Heart right ventricle (tissue), 16 donors: ENCODE results near the gene SNX8. TPM values are rescaled to one million over a fixed set of nuclear protein-coding genes. Genes with fewer than 3 reads are reported as not detected.

Experiments used
- ATAC-seq, 8 donors: fragments of 200-7000 bp; cut with Tn5 transposase; one replicate each; pipeline ENCODE4 v1.9.1; 2020; ENCODE audit warnings: mild to moderate bottlenecking in 8 of 8, moderate library complexity in 8 of 8, moderate number of reproducible peaks in 1 of 8
- DNase-seq, 2 donors: peaks; one replicate each; pipeline ENCODE4 v3.0.0-alpha.2; 2020
- H3K27ac ChIP-seq, 10 donors: fragments of 200-600 bp; sonication (generic) in 2 of 10; one replicate each; pipeline versions ENCODE4 v1.5.0 to v1.8.0; 2020 to 2022; ENCODE audit warnings: mild to moderate bottlenecking in 3 of 10
- H3K27me3 ChIP-seq, 7 donors: fragments of 200-600 bp; one replicate each; pipeline ENCODE4 v1.8.0; 2021 to 2022; ENCODE audit warnings: mild to moderate bottlenecking in 2 of 7
- H3K36me3 ChIP-seq, 9 donors: fragments of 200-600 bp; sonication (generic) in 1 of 9; one replicate each; pipeline versions ENCODE4 v1.5.0 to v1.8.0; 2020 to 2022; ENCODE audit warnings: mild to moderate bottlenecking in 2 of 9
- H3K4me1 ChIP-seq, 9 donors: fragments of 200-600 bp; sonication (generic) in 1 of 9; one replicate each; pipeline versions ENCODE4 v1.5.0 to v1.8.0; 2020 to 2022; ENCODE audit warnings: mild to moderate bottlenecking in 4 of 9
- H3K4me3 ChIP-seq, 10 donors: fragments of 200-600 bp; sonication (generic) in 2 of 10; one replicate each; pipeline versions ENCODE4 v1.5.0 to v1.8.0; 2020 to 2022; ENCODE audit warnings: mild to moderate bottlenecking in 7 of 10, moderate library complexity in 2 of 10
- H3K9me3 ChIP-seq, 11 donors: fragments of 200-600 bp in 10 of 11; sonication (generic) in 2 of 11; one replicate each; pipeline versions ENCODE4 v1.5.0 to v1.8.0; 2013 to 2022; ENCODE audit warnings: mild to moderate bottlenecking in 2 of 11, control low read depth in 1 of 11, moderate library complexity in 1 of 11
- WGBS, 2 donors: extraction: QIAGEN DNeasy Blood & Tissue Kit; methylation state at CpG; one replicate each; pipeline ENCODE4 v1.1.7; 2013; ENCODE audit warnings: inconsistent platforms in 1 of 2; 5-methylcytosine and 5-hydroxymethylcytosine counted together
- intact Hi-C, 10 donors: fragments of 100-400 bp; cut with DNase I; formaldehyde crosslinking; loops; one replicate each; pipeline versions ENCODE4 v1.11.1 to v1.14.2; 2022
- polyA plus RNA-seq, 2 donors: library from polyadenylated mRNA; stranded (reverse); fragments of 200-250 nt; gene quantifications; one replicate each; pipeline ENCODE4 v1.2.3, GENCODE V29; 2013
- total RNA-seq, 10 donors: library from RNA; stranded (reverse); fragmentation: NEBNext Ultra II Directional in 3 of 10; extraction: Animal tissue kit (Norgen Biotek cat#: 25700) in 3 of 10; gene quantifications; one replicate each; pipeline versions ENCODE4 v1.2.1 to v1.2.4, GENCODE V29; 2021 to 2023
- TF ChIP-seq, protein P1 (sequence below), 9 donors: fragments of 200-600 bp; sonication (generic) in 2 of 9; IDR thresholded peaks; one replicate each; pipeline versions ENCODE4 v1.5.0 to v1.8.0; 2021 to 2022; ENCODE audit warnings: antibody characterized with exemption in 9 of 9, mild to moderate bottlenecking in 5 of 9, moderate library complexity in 1 of 9
- donor health status: Arrhythmogenic right ventricular cardiomyopathy.
- donor health status: ischemic (EF 13 %, LVEDD 7.1; RV severe dilation, severe dysfunction).
- donor health status: healthy with polysubstance abuse.
- donor health status: DM: no; HTN: yes; CAD: no.
- donor health status: DM: no; HTN: no; CAD: no.
- donor health status: ischemic (EF 25% LVEDD 6.9; RV normal size, moderate dysfunction).
- donor health status: ischemic (EF 25% LVEDD 5.7; RV mildly dilated, moderate dysfunction).
- donor health status: healthy.
- donor health status: DM: yes; HTN: yes; CAD: no.
- donor health status: Ischemic cardiomyopathy.
- donor health status: ischemic (EF 35%, LVEDD 5.7; RV mildly dilated, moderate dysfunction).
- donor health status: nonischemic (EF 11% LVEDD 7.7; RV severe dilation, severe dysfunction).
- donor health status: DM: yes; HTN: yes; CAD: no.
- donor health status: PGD.
- donor health status: ischemic (EF 29% LVEDD 5.4; RV normal size, mild dysfunction).
- donor health status: nonischemic (EF 23%, LVEDD 6.1; RV moderate dilation, normal function).

Gene SNX8
- total and polyA plus RNA-seq, 12 donors: 14.7 to 31.8 (median 20.4) TPM

DNA sequence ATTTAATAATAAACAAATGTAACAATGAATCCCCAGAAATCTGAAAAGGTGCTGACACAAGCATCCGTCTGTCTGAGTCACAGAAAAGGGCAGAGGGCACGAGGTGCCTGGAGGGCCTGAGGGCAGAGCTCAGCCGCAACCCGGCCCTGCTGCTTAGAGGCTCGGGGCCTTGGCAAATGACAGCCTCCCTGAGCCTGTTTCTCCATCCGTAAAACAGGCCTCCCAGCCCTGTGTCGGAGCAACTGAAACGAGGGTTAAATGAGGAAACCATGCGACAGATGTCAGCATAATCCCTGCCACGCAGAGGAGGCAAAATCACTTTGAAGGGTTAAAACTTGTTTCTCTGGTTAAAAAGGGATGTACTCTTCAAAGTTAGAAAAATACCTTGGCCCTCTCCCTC, 47.3 kb downstream of the SNX8 start:
- no peaks in the 10 kb centered on the region for H3K27me3 ChIP-seq
- H3K27ac ChIP-seq: no peak overlapping the region
- 74 to 82% methylated on average over 10 of the region's 10 CpGs for WGBS, 2 donors
- H3K4me3 ChIP-seq: no peak overlapping the region
- H3K4me1 ChIP-seq: peaks cover 0 to 26% (median 5%) of the 10 kb centered on the region in 9 donors
- H3K36me3 ChIP-seq: peaks cover 0 to 60% (median 19%) of the 10 kb centered on the region in 9 donors
- TF ChIP-seq, protein P1, sequence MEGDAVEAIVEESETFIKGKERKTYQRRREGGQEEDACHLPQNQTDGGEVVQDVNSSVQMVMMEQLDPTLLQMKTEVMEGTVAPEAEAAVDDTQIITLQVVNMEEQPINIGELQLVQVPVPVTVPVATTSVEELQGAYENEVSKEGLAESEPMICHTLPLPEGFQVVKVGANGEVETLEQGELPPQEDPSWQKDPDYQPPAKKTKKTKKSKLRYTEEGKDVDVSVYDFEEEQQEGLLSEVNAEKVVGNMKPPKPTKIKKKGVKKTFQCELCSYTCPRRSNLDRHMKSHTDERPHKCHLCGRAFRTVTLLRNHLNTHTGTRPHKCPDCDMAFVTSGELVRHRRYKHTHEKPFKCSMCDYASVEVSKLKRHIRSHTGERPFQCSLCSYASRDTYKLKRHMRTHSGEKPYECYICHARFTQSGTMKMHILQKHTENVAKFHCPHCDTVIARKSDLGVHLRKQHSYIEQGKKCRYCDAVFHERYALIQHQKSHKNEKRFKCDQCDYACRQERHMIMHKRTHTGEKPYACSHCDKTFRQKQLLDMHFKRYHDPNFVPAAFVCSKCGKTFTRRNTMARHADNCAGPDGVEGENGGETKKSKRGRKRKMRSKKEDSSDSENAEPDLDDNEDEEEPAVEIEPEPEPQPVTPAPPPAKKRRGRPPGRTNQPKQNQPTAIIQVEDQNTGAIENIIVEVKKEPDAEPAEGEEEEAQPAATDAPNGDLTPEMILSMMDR (IDR thresholded peaks at IDR 0.05): no peak
- DNase-seq: no peak
- H3K9me3 ChIP-seq: no peaks in the 10 kb centered on the region
- no peak for ATAC-seq
- intact Hi-C loops: no loop called here

DNA sequence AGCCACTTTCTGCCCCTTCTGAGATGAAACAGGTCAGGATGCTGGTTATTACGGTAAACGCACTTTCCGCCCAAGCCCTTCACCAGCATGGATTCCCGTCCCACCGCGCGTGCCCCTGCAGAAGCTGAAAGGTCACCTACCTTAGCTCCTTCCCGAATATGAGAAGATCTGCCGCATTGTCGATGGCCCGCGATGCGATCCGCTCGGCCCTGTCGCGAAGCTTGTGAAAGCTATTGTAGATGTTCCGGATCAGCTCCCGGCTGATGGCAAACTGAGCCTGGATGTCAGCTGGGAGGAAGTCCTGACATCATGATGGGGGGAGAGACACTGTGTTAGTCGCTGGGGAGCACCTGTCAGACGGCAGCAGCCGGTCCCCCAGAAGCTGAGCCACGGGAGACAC, 50.1 kb downstream of the SNX8 start:
- no peak overlapping the region for H3K27ac ChIP-seq
- H3K36me3 ChIP-seq: peaks cover 0 to 48% (median 12%) of the 10 kb centered on the region in 9 donors
- ATAC-seq: no peak
- intact Hi-C loops: no loop called here
- no peak overlapping the region for H3K4me3 ChIP-seq
- TF ChIP-seq, protein P1 (IDR thresholded peaks at IDR 0.05): no peak
- no peak for DNase-seq
- WGBS, 2 donors: 96 to 99% methylated on average over 23 of the region's 23 CpGs
- H3K9me3 ChIP-seq: no peaks in the 10 kb centered on the region
- H3K4me1 ChIP-seq: peaks cover 0 to 10% (median 0%) of the 10 kb centered on the region in 9 donors
- H3K27me3 ChIP-seq: no peaks in the 10 kb centered on the region

DNA sequence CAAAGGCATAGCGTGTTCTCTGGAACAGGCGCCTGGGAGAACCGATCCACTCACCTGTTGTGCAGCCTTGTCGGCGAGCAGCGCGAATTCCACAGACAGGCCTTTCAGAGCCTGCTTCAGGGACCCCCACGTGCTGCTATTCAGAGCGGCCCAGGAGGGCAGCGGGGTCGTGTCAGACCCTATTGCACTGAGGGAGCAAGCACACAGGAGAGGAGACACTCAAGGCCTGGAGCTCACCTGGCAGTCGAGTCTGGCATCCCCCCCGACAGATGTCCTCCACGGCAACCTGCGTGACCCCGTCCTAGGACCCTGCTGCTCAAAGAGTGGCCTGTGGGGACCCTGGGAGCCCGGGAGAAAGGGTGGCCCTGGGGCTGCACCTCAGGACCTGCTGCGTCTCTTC, 51.1 kb downstream of the SNX8 start:
- ATAC-seq (no peak), DNase-seq (no peak)
- intact Hi-C loops: no loop called here
- TF ChIP-seq, protein P1 (IDR thresholded peaks at IDR 0.05): no peak
- Histone ChIP-seq H3K4me3 (no peak overlapping the region), H3K27me3 (no peaks in the 10 kb centered on the region), H3K36me3 (peaks cover 0 to 53% (median 12%) of the 10 kb centered on the region in 9 donors), H3K27ac (no peak overlapping the region), H3K4me1 (peaks cover 0 to 10% (median 0%) of the 10 kb centered on the region in 9 donors), H3K9me3 (no peaks in the 10 kb centered on the region)
- 90 to 97% methylated on average over 18 of the region's 18 CpGs for WGBS, 2 donors

DNA sequence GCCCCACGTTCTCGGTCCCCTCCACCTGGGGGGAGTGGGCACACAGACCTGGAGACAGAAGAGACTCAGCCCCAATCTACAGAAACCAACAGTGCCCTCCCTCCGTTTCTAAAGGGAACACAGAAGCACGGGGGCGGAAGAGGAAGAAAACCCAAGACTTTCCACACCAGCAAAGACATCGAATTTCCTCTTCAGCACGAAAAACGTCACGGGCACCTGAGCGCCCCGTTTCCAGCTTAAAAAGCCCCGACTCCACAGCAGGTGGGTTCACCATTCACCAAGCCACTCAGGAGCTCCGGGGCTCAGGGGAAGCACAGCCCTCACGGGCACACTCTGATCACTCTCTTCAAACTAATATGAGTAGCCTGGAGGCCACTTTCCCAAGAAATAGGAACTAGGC, 52.6 kb downstream of the SNX8 start:
- intact Hi-C loops: no loop called here
- Histone ChIP-seq H3K27ac (peak overlapping the region in 4 of 10 donors; percentile 27 to 88 (median 43)), H3K36me3 (peaks cover 0 to 62% (median 12%) of the 10 kb centered on the region in 9 donors), H3K4me1 (peaks cover 0 to 10% (median 0%) of the 10 kb centered on the region in 9 donors), H3K4me3 (peak overlapping the region in 1 of 10 donors; percentile 39), H3K27me3 (no peaks in the 10 kb centered on the region), H3K9me3 (no peaks in the 10 kb centered on the region)
- 85 to 90% methylated on average over 14 of the region's 14 CpGs for WGBS, 2 donors
- TF ChIP-seq, protein P1 (IDR thresholded peaks at IDR 0.05): no peak
- DNase-seq (peak in 1 of 2 donors; percentile 21), ATAC-seq (peak in 4 of 8 donors; percentile 9 to 25 (median 11))
